AML-193 (cell line): ENCODE data around the gene CEP85L.

Experiments used
- DNase-seq, 2 experiments: peaks; one replicate each; lab custom pipeline; 2025; lab: John Stamatoyannopoulos, UW

Gene CEP85L

GRCh38 chr6:118579786-118580185, 71.6 kb downstream of the CEP85L start:
- no peak for DNase-seq

GRCh38 chr6:118578617-118579016, 72.8 kb downstream of the CEP85L start:
- no peak for DNase-seq

GRCh38 chr6:118577972-118578371, 73.4 kb downstream of the CEP85L start:
- no peak for DNase-seq

GRCh38 chr6:118574051-118574865, 77.1 kb downstream of the CEP85L start:
- DNase-seq, result no peak

- DNase-seq, result no peak
Measured at GRCh38 chr6:118571121-118571520, 80.3 kb downstream of the CEP85L start.

- DNase-seq, result no peak
Measured at GRCh38 chr6:118569498-118569897, 81.9 kb downstream of the CEP85L start.

GRCh38 chr6:118567974-118568373, 83.4 kb downstream of the CEP85L start:
- DNase-seq, result no peak

GRCh38 chr6:118565311-118565960, 86.0 kb downstream of the CEP85L start:
- DNase-seq, result peak in 1 of 2 experiments; percentile 4

- DNase-seq, result no peak
Measured at GRCh38 chr6:118562959-118563358, 88.4 kb downstream of the CEP85L start.

- DNase-seq, result no peak
Measured at GRCh38 chr6:118562248-118562647, 89.1 kb downstream of the CEP85L start.

GRCh38 chr6:118559659-118560058, 91.7 kb downstream of the CEP85L start:
- no peak for DNase-seq

- DNase-seq, result peak; percentile 68 to 77
Measured at GRCh38 chr6:118558464-118559217, 92.8 kb downstream of the CEP85L start.

- DNase-seq, result no peak
Measured at GRCh38 chr6:118554698-118555097, 96.7 kb downstream of the CEP85L start.

- DNase-seq, result no peak
Measured at GRCh38 chr6:118553132-118553531, 98.3 kb downstream of the CEP85L start.

- peak; percentile 78 to 87 for DNase-seq
Measured at GRCh38 chr6:118551063-118552053, 100.0 kb downstream of the CEP85L start.

- DNase-seq, result no peak
Measured at GRCh38 chr6:118548613-118549012, 102.8 kb downstream of the CEP85L start.

- DNase-seq, result no peak
Measured at GRCh38 chr6:118548136-118548535, 103.3 kb downstream of the CEP85L start, which contains the start of gene PLN. Gene PLN, plus strand, starts transcription at chr6:118548296. Its CDS starts 10,626 bp downstream, at chr6:118558922.

GRCh38 chr6:118546880-118547218, 104.5 kb downstream of the CEP85L start:
- no peak for DNase-seq

- no peak for DNase-seq
Measured at GRCh38 chr6:118546164-118546879, 105.1 kb downstream of the CEP85L start.

GRCh38 chr6:118544105-118544504, 107.3 kb downstream of the CEP85L start:
- DNase-seq, result no peak
